Fibroblast of lung (primary cell): ENCODE data around the gene EFNB2. TPM values are rescaled to one million over a fixed set of nuclear protein-coding genes. Genes with fewer than 3 reads are reported as not detected.

Source experiments
- DNase-seq, 2 donors: peaks; one replicate each; pipeline versions ENCODE4 v3.0.0 to v3.0.0-alpha.2; 2010; ENCODE audit warnings: low read depth in 2 of 2
- H2AFZ ChIP-seq: 2 replicates; pipeline ENCODE4 v1.5.1; 2012; ENCODE audit warnings: low read length, control low read depth, inconsistent platforms
- H3K27ac ChIP-seq: 2 replicates; pipeline ENCODE4 v1.5.1; 2011; ENCODE audit warnings: low read length, control low read depth; ENCODE audit not compliant: insufficient read depth
- H3K27me3 ChIP-seq: 2 replicates; pipeline ENCODE4 v1.5.1; 2011; ENCODE audit warnings: mild to moderate bottlenecking, low read length; ENCODE audit not compliant: control insufficient read depth, insufficient read depth
- H3K36me3 ChIP-seq: 2 replicates; pipeline ENCODE4 v1.5.1; 2011; ENCODE audit warnings: low read length; ENCODE audit not compliant: control insufficient read depth, insufficient read depth
- H3K4me1 ChIP-seq: 2 replicates; pipeline ENCODE4 v1.5.1; 2011; ENCODE audit warnings: low read length; ENCODE audit not compliant: control insufficient read depth, insufficient read depth; ENCODE audit errors: extremely low read depth
- H3K4me2 ChIP-seq: 2 replicates; pipeline ENCODE4 v1.5.1; 2011; ENCODE audit warnings: low read length, control low read depth; ENCODE audit not compliant: insufficient read depth; ENCODE audit errors: extremely low read depth
- H3K4me3 ChIP-seq, 4 experiments: fragments of 200-600 bp in 1 of 4; sonication (generic) in 1 of 4; replicated peaks in 1 of 4; 2 replicates each; pipeline ENCODE4 v1.5.1; 2011 to 2016; ENCODE audit warnings: low read length in 4 of 4, low read depth in 3 of 4, mild to moderate bottlenecking in 3 of 4, control low read depth in 2 of 4, inconsistent platforms in 1 of 4, mixed read lengths in 1 of 4; ENCODE audit not compliant: insufficient read depth in 1 of 4; ENCODE audit errors: control extremely low read depth in 1 of 4
- H3K79me2 ChIP-seq: 2 replicates; pipeline ENCODE4 v1.5.1; 2012; ENCODE audit warnings: mild to moderate bottlenecking, low read length, inconsistent platforms; ENCODE audit not compliant: control insufficient read depth, insufficient read depth
- H3K9ac ChIP-seq: 2 replicates; pipeline ENCODE4 v1.5.1; 2011; ENCODE audit warnings: mild to moderate bottlenecking, low read length, control low read depth; ENCODE audit not compliant: insufficient read depth
- H3K9me3 ChIP-seq: 2 replicates; pipeline ENCODE4 v1.5.1; 2012; ENCODE audit warnings: low read depth, low read length; ENCODE audit not compliant: control insufficient read depth, insufficient read depth
- H4K20me1 ChIP-seq: 2 replicates; pipeline ENCODE4 v1.5.1; 2011; ENCODE audit warnings: low read length; ENCODE audit not compliant: control insufficient read depth, insufficient read depth; ENCODE audit errors: extremely low read depth
- CTCF ChIP-seq, 2 donors: IDR thresholded peaks in 1 of 2; conservative IDR thresholded peaks in 1 of 2; 1 replicate in 1 of 2; 2 replicates in 1 of 2; pipeline ENCODE4 v1.5.1; 2011 to 2012; ENCODE audit warnings: low read length in 2 of 2, control low read depth in 1 of 2, inconsistent platforms in 1 of 2, low read depth in 1 of 2, mild to moderate bottlenecking in 1 of 2
- EZH2 ChIP-seq: IDR thresholded peaks from 2 replicates; pipeline ENCODE4 v1.5.1; 2012; ENCODE audit warnings: low read length, control low read depth, mild to moderate bottlenecking; ENCODE audit errors: missing control alignments
- polyA plus RNA-seq, 2 donors: library from polyadenylated mRNA; depleted of rRNA in 1 of 2; stranded (reverse) in 1 of 2; unstranded in 1 of 2; fragments of >200 nt; gene quantifications; 2 replicates each; pipeline ENCODE4 v1.2.1, GENCODE V29; 2011 to 2012; ENCODE audit warnings: missing spikeins in 1 of 2
- total RNA-seq: library from RNA; depleted of rRNA; stranded (reverse); fragments of >200 nt; gene quantifications from 2 replicates; pipeline ENCODE4 v1.2.1, GENCODE V29; 2014

Gene EFNB2
- total and polyA plus RNA-seq, 2 donors (not counting 1 experiment from before 2014, with no cell fraction given) = 13.5 to 20.0 TPM

GRCh38 chr13:106505732-106506131 lies 29.7 kb downstream of the EFNB2 start:
- H3K27me3 ChIP-seq = no peaks in the 10 kb centered on the region
- no peak overlapping the region for H2AFZ ChIP-seq
- H4K20me1 ChIP-seq = no peaks in the 10 kb centered on the region
- DNase-seq = no peak
- no peaks in the 10 kb centered on the region for H3K4me1 ChIP-seq
- H3K9me3 ChIP-seq = no peaks in the 10 kb centered on the region
- no peak overlapping the region for H3K9ac ChIP-seq
- H3K36me3 ChIP-seq = peaks cover 2% of the 10 kb centered on the region
- TF ChIP-seq EZH2 = no peak
- TF ChIP-seq CTCF (conservative IDR thresholded peaks at IDR 0.05 in 1 of 2, IDR thresholded peaks at IDR 0.05 in 1 of 2; ENCODE audit: low read depth in 1 of 2, low read length in 2 of 2) = no peak
- H3K4me3 ChIP-seq = no peak overlapping the region
- H3K4me2 ChIP-seq = no peak overlapping the region
- no peaks in the 10 kb centered on the region for H3K79me2 ChIP-seq
- no peak overlapping the region for H3K27ac ChIP-seq

GRCh38 chr13:106505295-106505694 lies 30.2 kb downstream of the EFNB2 start:
- DNase-seq = no peak

GRCh38 chr13:106503730-106504453 lies 31.6 kb downstream of the EFNB2 start:
- no peaks in the 10 kb centered on the region for H3K79me2 ChIP-seq
- no peak overlapping the region for H2AFZ ChIP-seq
- H3K27me3 ChIP-seq = no peaks in the 10 kb centered on the region
- H3K9ac ChIP-seq = no peak overlapping the region
- H3K9me3 ChIP-seq = no peaks in the 10 kb centered on the region
- H3K4me2 ChIP-seq = no peak overlapping the region
- H4K20me1 ChIP-seq = no peaks in the 10 kb centered on the region
- no peak overlapping the region for H3K27ac ChIP-seq
- H3K36me3 ChIP-seq = no peaks in the 10 kb centered on the region
- no peaks in the 10 kb centered on the region for H3K4me1 ChIP-seq
- peak in 1 of 2 donors; percentile 50 for DNase-seq
- H3K4me3 ChIP-seq = no peak overlapping the region
- no peak for TF ChIP-seq CTCF (conservative IDR thresholded peaks at IDR 0.05 in 1 of 2, IDR thresholded peaks at IDR 0.05 in 1 of 2; ENCODE audit: low read depth in 1 of 2, low read length in 2 of 2)

More at GRCh38 chr13:106505295-106505694, 30.2 kb downstream of the EFNB2 start:
- Histone ChIP-seq H2AFZ (no peak overlapping the region), H3K4me2 (no peak overlapping the region), H3K36me3 (peaks cover under 1% of the 10 kb centered on the region), H3K79me2 (no peaks in the 10 kb centered on the region), H3K4me1 (no peaks in the 10 kb centered on the region), H3K4me3 (no peak overlapping the region), H3K9me3 (no peaks in the 10 kb centered on the region), H4K20me1 (no peaks in the 10 kb centered on the region), H3K9ac (no peak overlapping the region), H3K27me3 (no peaks in the 10 kb centered on the region), H3K27ac (no peak overlapping the region)
- TF ChIP-seq CTCF (conservative IDR thresholded peaks at IDR 0.05 in 1 of 2, IDR thresholded peaks at IDR 0.05 in 1 of 2; ENCODE audit: low read depth in 1 of 2, low read length in 2 of 2) (no peak), EZH2 (no peak)
